ENCODE results near the gene RPS8. TPM values are rescaled to one million over a fixed set of nuclear protein-coding genes. Genes with fewer than 3 reads are reported as not detected.

The RPS8 gene
- total and polyA plus RNA-seq, 2 donors from 2014 or later: 1,449 to 1,538 TPM

GRCh38 chr1:44819608-44820327 is 44.4 kb downstream of the RPS8 start:
- peak overlapping the region; percentile 97 to 98 for H3K27ac ChIP-seq (ENCODE audit: low read depth in 2 of 2, low read length in 2 of 2)
- H3K27me3 ChIP-seq (ENCODE audit: control insufficient read depth, insufficient read depth, low read length): no peaks in the 10 kb centered on the region
- intact Hi-C loops (cut with DNase I): no loop called here
- H3K9me3 ChIP-seq (ENCODE audit: control insufficient read depth in 2 of 3, insufficient read depth in 1 of 3, low read length in 3 of 3): no peaks in the 10 kb centered on the region
- H3K36me3 ChIP-seq (ENCODE audit: control insufficient read depth in 2 of 3, insufficient read depth in 3 of 3, low read length in 3 of 3): no peaks in the 10 kb centered on the region
- peak overlapping the region; percentile 74 to 98 (median 96) for H3K9ac ChIP-seq (ENCODE audit: low read length in 3 of 3)
- peak overlapping the region; percentile 78 to 87 (median 79) for H3K4me3 ChIP-seq (ENCODE audit: low read length in 3 of 3)
- FAIRE-seq: peak; percentile 42
- H3K4me1 ChIP-seq (ENCODE audit: control insufficient read depth in 2 of 3, insufficient read depth in 2 of 3, low read depth in 1 of 3, low read length in 3 of 3): peaks cover 0 to 12% (median 0%) of the 10 kb centered on the region in 3 donors
- TF ChIP-seq CTCF (IDR thresholded peaks at IDR 0.05; ENCODE audit: borderline replicate concordance, extremely low read depth, insufficient read depth): no peak
- peak; percentile 84 to 95 (median 94) for DNase-seq

- Histone ChIP-seq H3K4me1 (ENCODE audit: control insufficient read depth in 2 of 3, insufficient read depth in 2 of 3, low read depth in 1 of 3, low read length in 3 of 3) (peaks cover 0 to 12% (median 0%) of the 10 kb centered on the region in 3 donors), H3K9ac (ENCODE audit: low read length in 3 of 3) (peak overlapping the region; percentile 74 to 98 (median 96)), H3K36me3 (ENCODE audit: control insufficient read depth in 2 of 3, insufficient read depth in 3 of 3, low read length in 3 of 3) (no peaks in the 10 kb centered on the region), H3K4me3 (ENCODE audit: low read length in 3 of 3) (peak overlapping the region; percentile 78 to 87 (median 79)), H3K27ac (ENCODE audit: low read depth in 2 of 2, low read length in 2 of 2) (peak overlapping the region; percentile 97 to 98), H3K27me3 (ENCODE audit: control insufficient read depth, insufficient read depth, low read length) (no peaks in the 10 kb centered on the region), H3K9me3 (ENCODE audit: control insufficient read depth in 2 of 3, insufficient read depth in 1 of 3, low read length in 3 of 3) (no peaks in the 10 kb centered on the region)
- intact Hi-C loops (cut with DNase I): no loop called here
- peak in 1 of 5 donors; percentile 70 for DNase-seq
- TF ChIP-seq CTCF (IDR thresholded peaks at IDR 0.05; ENCODE audit: borderline replicate concordance, extremely low read depth, insufficient read depth): no peak
- no peak for FAIRE-seq
These were observed 45.2 kb downstream of the RPS8 start for GRCh38 chr1:44820328-44821239.

DNA sequence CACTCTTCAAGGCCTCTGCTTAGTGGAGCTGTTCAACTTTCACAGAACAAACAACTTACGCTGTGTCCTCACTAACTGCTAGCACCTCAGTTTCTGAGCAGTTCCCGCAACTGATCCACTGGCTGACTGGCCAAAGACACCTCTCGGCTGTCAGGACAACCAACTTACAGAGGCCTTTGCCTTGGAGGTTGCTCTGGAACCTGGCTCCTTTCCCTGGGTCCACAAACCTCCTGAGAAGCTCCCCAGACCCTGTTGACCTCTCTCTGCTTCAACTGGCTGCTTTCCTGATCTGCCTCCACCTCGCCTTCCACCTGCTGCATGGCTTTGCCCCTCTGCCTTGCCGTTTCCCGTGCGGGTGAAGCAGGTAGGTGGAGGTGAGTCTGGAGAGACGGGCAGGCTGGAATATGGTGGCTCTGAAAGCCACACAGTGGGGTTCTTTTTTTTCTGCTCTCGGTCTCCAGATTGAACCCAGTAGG is 45.9 kb downstream of the RPS8 start:
- H3K27ac ChIP-seq (ENCODE audit: low read depth in 2 of 2, low read length in 2 of 2): no peak overlapping the region

More for the DNA sequence above, 45.9 kb downstream of the RPS8 start:
- FAIRE-seq (no peak), DNase-seq (peak in 1 of 5 donors; percentile 52)
- Histone ChIP-seq H3K4me3 (ENCODE audit: low read length in 3 of 3) (no peak overlapping the region), H3K9ac (ENCODE audit: low read length in 3 of 3) (no peak overlapping the region), H3K4me1 (ENCODE audit: control insufficient read depth in 2 of 3, insufficient read depth in 2 of 3, low read depth in 1 of 3, low read length in 3 of 3) (peaks cover 0 to 12% (median 0%) of the 10 kb centered on the region in 3 donors), H3K9me3 (ENCODE audit: control insufficient read depth in 2 of 3, insufficient read depth in 1 of 3, low read length in 3 of 3) (no peaks in the 10 kb centered on the region), H3K36me3 (ENCODE audit: control insufficient read depth in 2 of 3, insufficient read depth in 3 of 3, low read length in 3 of 3) (no peaks in the 10 kb centered on the region), H3K27me3 (ENCODE audit: control insufficient read depth, insufficient read depth, low read length) (no peaks in the 10 kb centered on the region)
- intact Hi-C loops (cut with DNase I): no loop called here
- no peak for TF ChIP-seq CTCF (IDR thresholded peaks at IDR 0.05; ENCODE audit: borderline replicate concordance, extremely low read depth, insufficient read depth)

Measured in kidney (tissue), 14 donors.